ENCODE results near the gene KPNA4.
"Not testable (repeated sequence)": the region's sequence is repeated elsewhere in the genome, so short reads cannot be mapped to it uniquely, and the experiment has no call there.

KPNA4 gene

DNA sequence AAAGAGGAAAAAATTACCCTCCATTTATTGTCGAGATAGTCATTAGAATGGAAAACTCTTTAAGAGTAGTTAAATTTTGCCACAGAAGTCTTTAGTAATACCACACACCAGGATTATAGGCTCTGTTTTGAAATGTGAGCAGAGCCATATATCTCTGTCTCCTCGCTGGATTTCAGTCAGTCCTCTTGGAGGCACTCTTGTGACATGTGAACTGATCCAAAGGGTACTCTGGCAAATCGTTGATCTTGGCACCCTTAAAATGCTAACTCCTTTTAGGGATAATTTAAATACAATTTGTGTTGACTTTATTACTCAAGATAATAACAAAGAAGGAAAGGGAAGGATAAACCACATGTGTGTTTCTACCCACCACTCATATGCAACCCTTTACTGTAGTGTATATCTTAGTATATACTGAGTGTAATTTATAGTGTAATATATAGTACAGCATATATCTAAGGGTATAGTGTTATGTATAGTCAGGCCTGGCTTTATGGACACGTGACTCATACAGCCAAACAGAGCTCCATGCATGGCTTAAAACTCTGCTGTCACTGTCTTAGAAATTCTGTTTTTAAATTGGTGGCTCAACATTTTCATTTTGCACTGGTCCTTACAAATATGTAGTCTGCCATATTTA, 12.3 kb upstream of the KPNA4 start:
- TF ChIP-seq LEF1 (IDR thresholded peaks at IDR 0.05; ENCODE audit: borderline replicate concordance), result no peak
- TF ChIP-seq, protein P1, sequence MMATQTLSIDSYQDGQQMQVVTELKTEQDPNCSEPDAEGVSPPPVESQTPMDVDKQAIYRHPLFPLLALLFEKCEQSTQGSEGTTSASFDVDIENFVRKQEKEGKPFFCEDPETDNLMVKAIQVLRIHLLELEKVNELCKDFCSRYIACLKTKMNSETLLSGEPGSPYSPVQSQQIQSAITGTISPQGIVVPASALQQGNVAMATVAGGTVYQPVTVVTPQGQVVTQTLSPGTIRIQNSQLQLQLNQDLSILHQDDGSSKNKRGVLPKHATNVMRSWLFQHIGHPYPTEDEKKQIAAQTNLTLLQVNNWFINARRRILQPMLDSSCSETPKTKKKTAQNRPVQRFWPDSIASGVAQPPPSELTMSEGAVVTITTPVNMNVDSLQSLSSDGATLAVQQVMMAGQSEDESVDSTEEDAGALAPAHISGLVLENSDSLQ (IDR thresholded peaks at IDR 0.05), result peak; percentile 91
- peak; percentile 42 for DNase-seq (ENCODE audit: extremely low spot score)
- CTCF ChIA-PET, result no interaction called here
- POLR2A ChIA-PET, result no interaction called here

DNA sequence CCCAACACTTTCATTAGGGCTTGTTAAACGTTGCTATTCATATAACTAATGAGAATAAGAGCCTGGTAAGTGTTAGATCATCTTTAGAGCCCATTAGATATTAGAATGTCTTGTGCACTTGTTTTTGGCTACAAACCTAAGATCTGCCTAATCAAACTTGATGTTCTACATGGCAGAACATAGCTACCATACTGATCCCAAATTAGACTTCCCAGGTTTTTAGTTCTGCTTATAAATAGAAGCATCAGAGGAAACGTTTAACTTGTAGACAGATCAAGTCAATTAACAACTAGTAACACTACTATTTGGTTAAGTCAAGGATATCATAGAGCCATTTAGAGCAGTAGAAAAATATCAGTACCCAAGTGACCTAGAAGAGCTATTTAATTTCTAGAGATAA, 11.7 kb upstream of the KPNA4 start:
- CTCF ChIA-PET, result no interaction called here
- POLR2A ChIA-PET, result no interaction called here
- TF ChIP-seq BHLHE40 (IDR thresholded peaks at IDR 0.05; ENCODE audit: borderline replicate concordance), result no peak
- TF ChIP-seq FOXM1 (IDR thresholded peaks at IDR 0.05; ENCODE audit: borderline replicate concordance), result no peak
- TF ChIP-seq CTBP1 (IDR thresholded peaks at IDR 0.05; ENCODE audit: borderline replicate concordance), result no peak
- TF ChIP-seq FOXK2 (IDR thresholded peaks at IDR 0.05), result no peak
- TF ChIP-seq TARDBP (IDR thresholded peaks at IDR 0.05), result no peak
- TF ChIP-seq SUZ12 (IDR thresholded peaks at IDR 0.05), result no peak
- no peak for TF ChIP-seq ARNT (IDR thresholded peaks at IDR 0.05)
- TF ChIP-seq HDGF (IDR thresholded peaks at IDR 0.05; ENCODE audit: borderline replicate concordance), result no peak
- TF ChIP-seq LEF1 (IDR thresholded peaks at IDR 0.05; ENCODE audit: borderline replicate concordance), result no peak
- no peak for TF ChIP-seq ELF4 (IDR thresholded peaks at IDR 0.05)
- TF ChIP-seq, protein P1 (IDR thresholded peaks at IDR 0.05), result no peak
- TF ChIP-seq SP1 (IDR thresholded peaks at IDR 0.05), result no peak
- no peak for TF ChIP-seq ZNF384 (IDR thresholded peaks at IDR 0.05)
- TF ChIP-seq L3MBTL2 (conservative IDR thresholded peaks at IDR 0.05), result no peak
- no peak for TF ChIP-seq NFRKB (IDR thresholded peaks at IDR 0.05)
- TF ChIP-seq FOXA1 (IDR thresholded peaks at IDR 0.05), result no peak
- DNase-seq (ENCODE audit: extremely low spot score), result no peak

DNA sequence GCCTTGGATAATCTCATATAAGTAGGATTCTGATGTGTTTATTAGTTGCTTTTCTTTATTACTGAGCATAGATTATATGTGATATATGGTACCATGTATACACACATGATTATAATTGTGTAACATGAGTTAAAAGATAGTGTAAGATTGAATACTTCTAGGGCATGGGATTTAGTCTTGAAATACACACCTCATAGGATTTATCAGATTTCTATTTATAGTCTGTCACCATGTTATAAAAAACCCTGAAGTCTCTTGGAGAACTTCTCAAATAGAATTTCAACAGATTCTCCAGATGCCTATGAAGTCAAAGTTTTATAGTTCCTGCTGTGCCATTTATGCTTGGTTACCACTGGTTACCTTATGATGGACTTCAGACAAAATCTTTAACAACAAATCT, 11.2 kb upstream of the KPNA4 start:
- TF ChIP-seq TARDBP (IDR thresholded peaks at IDR 0.05) (no peak), SUZ12 (IDR thresholded peaks at IDR 0.05) (no peak)
- TF ChIP-seq, protein P1 (IDR thresholded peaks at IDR 0.05), result peak; percentile 46; the same call in 1 of the 2 replicates
- CTCF ChIA-PET, result no interaction called here
- DNase-seq (ENCODE audit: extremely low spot score), result no peak
- POLR2A ChIA-PET, result no interaction called here

DNA sequence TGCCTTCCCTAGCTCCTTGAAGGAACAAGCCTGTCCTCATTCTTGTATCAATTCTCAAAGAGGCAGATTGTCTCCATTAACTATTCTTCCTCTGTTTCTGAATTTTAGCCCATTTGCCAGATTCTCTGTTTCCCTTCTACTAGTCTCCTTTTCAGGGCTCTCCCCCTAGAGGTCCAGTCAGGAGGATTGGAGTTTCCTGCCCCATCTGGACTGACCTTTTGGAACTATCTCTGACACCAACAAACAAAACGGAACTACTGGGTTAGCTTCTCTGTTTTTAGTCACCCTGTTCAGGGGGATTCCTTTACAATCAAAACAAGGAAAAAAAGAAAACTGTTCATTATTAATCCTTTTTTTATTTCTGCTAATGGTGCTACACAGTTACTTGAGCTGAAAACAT, 10.2 kb upstream of the KPNA4 start:
- no peak for DNase-seq (ENCODE audit: extremely low spot score)
- TF ChIP-seq ZNF384 (IDR thresholded peaks at IDR 0.05) (no peak), SP1 (IDR thresholded peaks at IDR 0.05) (no peak), FOXK2 (IDR thresholded peaks at IDR 0.05) (no peak), ARNT (IDR thresholded peaks at IDR 0.05) (no peak), BHLHE40 (IDR thresholded peaks at IDR 0.05; ENCODE audit: borderline replicate concordance) (no peak)
- POLR2A ChIA-PET, result interaction anchor here (0.9 kb wide), 1 partner anchor 11 kb away, joined by 4 read pairs; the partner anchor contains the start of gene KPNA4
- CTCF ChIA-PET, result no interaction called here

DNA sequence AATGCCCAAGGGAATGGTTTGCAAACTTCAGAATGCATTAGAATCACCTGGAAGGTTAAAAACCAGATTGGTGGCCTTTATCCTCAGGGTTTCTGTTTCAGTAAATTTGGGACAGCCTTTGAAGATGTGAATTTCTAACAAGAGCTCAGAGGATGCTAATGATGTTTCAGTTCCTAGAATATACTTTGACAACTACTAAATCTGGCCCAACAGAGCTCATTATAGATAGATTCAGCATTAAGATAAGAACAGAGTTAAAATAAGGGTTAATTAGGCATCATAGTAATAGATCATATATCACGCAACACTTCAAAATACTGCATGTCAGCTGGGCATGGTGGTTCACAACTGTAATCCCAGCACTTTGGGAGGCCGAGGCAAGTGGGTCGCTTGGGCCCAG, 9.3 kb upstream of the KPNA4 start:
- POLR2A ChIA-PET, result interaction anchor here (0.9 kb wide), 1 partner anchor 10 kb away, joined by 4 read pairs; the partner anchor contains the start of gene KPNA4
- CTCF ChIA-PET, result no interaction called here
- TF ChIP-seq BHLHE40 (IDR thresholded peaks at IDR 0.05; ENCODE audit: borderline replicate concordance), result no peak
- no peak for TF ChIP-seq L3MBTL2 (conservative IDR thresholded peaks at IDR 0.05)
- TF ChIP-seq, protein P1 (IDR thresholded peaks at IDR 0.05), result no peak
- TF ChIP-seq FOXK2 (IDR thresholded peaks at IDR 0.05), result no peak
- TF ChIP-seq NFRKB (IDR thresholded peaks at IDR 0.05), result no peak
- TF ChIP-seq CTBP1 (IDR thresholded peaks at IDR 0.05; ENCODE audit: borderline replicate concordance), result no peak
- TF ChIP-seq LEF1 (IDR thresholded peaks at IDR 0.05; ENCODE audit: borderline replicate concordance), result no peak
- no peak for TF ChIP-seq SP1 (IDR thresholded peaks at IDR 0.05)
- no peak for TF ChIP-seq FOXM1 (IDR thresholded peaks at IDR 0.05; ENCODE audit: borderline replicate concordance)
- TF ChIP-seq ARNT (IDR thresholded peaks at IDR 0.05), result no peak
- no peak for TF ChIP-seq FOXA1 (IDR thresholded peaks at IDR 0.05)
- TF ChIP-seq ELF4 (IDR thresholded peaks at IDR 0.05), result no peak
- TF ChIP-seq TARDBP (IDR thresholded peaks at IDR 0.05), result no peak
- no peak for TF ChIP-seq SUZ12 (IDR thresholded peaks at IDR 0.05)
- no peak for TF ChIP-seq ZNF384 (IDR thresholded peaks at IDR 0.05)
- TF ChIP-seq HDGF (IDR thresholded peaks at IDR 0.05; ENCODE audit: borderline replicate concordance), result no peak
- DNase-seq (ENCODE audit: extremely low spot score), result no peak

DNA sequence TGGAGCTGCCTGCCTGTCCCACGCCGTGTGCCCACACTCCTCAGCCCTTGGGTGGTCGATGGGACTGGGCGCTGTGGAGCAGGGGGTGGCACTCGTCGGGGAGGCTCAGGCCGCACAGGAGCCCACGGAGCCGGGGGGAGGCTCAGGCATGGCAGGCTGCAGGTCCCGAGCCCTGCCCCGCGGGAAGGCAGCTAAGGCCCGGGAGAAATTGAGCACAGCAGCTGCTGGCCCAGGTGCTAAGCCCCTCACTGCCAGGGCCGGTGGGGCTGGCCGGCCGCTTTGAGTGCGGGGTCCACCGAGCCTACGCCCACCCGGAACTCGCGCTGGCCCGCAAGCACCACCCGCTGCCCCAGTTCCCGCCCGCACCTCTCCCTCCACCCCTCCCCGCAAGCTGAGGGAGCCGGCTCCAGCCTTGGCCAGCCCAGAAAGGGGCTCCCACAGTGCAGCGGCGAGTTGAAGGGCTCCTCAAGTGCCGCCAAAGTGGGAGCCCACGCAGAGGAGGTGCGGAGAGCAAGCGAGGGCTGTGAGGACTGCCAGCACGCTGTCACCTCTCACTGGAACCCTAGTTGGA, 8.7 kb upstream of the KPNA4 start:
- DNase-seq (ENCODE audit: extremely low spot score); CTCF ChIA-PET; POLR2A ChIA-PET: not testable (repeated sequence)
